COR-L47 (cell line): ENCODE measurements around the gene TRABD.

Experiments
- DNase-seq: peaks from one replicate; lab custom pipeline; 2025; lab: John Stamatoyannopoulos, UW

Gene TRABD

DNA sequence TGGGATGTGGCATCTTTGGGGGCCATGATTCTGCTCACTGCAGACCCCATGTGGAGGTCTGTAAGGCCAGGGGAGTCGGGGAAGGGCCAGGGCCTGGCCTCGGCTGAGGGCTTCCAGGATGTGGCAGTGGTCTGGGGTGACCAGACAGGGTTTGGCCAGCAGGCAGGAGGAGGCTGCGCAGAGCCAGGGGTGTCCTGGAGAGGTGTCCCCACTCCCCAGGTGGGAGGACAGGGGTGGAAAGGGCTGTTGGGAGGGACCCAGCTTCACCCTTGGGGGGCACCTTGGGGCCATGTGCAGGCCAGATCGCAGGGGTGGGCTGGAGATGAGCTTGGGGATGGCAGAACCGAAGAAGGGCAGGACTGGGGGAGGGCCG is 11.7 kb upstream of the TRABD start:
- no peak for DNase-seq

DNA sequence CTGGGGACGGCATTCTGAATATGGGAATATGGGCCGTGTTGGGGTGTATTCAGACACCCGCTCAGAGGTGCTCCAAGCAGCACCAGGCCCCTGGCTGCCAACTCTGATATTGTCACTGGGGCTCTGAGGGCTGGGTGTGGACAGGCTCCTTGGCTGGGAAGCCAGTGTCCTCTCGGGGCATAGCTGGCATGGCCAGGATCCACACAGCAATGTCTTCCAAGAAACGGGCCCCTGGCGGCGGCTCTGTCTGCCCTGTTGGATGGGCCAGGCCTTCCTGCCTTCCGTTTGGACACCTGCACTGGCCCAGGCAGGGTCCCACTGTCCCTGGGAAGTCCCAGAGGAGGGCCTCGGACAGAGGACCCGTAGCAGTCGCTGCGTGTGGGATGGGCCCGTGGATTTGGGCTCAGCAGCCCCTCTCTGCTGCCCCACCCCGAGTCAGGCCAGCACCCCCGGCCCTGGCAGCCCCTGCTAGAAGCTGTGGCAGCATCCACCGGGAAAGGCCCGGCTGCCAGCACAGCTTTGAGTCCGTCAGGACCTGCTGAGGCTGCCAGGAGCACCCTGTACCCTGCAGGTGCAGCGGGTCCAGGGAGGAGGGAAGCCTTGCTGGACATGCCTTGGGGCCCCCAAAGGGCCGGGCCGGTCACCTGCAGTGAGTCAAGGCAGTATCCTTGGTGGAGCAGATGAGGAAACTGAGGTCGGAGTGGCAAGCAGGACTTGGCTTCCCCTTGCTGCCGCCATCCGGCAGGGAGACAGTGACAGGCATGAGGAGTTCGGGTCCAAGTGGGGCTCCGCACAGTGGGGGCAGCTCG is 11.1 kb upstream of the TRABD start:
- DNase-seq = no peak

DNA sequence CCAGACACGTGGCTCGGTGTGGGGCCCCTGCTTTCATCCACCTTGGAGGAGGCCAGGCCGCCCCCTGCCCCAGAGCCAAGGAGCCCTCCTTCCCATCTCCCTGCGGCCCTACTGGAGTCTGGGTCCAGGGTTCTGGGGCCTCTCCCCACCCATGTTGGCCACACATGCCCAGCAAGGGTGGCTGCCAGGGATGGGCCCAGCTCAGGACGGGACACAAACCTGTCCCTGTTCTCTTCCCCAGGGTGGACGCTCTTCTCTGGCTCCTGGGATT is 10.6 kb upstream of the TRABD start:
- DNase-seq = no peak

DNA sequence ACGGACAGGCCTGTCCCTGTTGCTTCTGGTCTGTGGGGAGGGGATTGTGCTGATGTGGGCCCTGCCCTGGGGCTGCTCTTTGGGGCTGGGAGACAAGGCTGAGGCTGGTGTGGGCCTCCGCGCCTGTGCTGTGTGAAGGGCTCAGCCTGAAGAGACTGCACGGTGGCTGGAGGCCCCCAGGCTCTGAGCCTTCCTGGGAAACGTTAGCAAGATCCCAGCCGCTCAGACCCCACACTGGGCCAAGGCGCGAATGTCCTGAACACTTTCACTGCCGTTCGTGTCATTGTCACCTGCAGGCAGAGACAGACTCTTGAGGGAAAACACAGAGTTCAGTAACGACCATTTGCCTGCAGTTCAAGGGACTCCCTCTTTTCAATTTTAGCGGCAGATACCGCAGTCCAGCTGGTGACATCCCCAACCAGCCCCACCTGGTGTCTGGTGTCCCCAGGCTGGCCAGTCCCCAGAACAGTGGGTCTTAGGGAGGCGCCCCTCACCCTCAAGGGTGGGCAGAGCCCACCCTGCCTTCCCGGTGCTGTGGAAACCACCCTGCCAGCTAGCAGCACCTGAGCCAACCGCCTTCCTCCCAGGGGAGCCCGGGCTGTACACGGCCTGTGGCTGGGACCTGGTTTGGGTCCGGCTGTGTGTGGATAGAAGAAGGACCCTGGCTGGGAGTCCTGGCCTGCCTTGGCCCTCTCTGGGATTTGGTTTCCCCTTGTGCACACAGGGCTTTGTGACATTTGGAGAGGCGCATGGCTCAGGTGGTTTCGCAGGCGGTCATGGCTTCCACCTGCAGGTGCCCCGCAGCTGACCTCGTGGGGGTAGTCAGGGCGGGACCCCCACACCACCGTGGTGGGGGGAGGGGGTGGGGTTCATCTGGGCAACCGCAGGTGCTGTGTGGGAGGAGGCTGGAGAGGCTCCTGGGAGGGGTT is 9.5 kb upstream of the TRABD start:
- no peak for DNase-seq

DNA sequence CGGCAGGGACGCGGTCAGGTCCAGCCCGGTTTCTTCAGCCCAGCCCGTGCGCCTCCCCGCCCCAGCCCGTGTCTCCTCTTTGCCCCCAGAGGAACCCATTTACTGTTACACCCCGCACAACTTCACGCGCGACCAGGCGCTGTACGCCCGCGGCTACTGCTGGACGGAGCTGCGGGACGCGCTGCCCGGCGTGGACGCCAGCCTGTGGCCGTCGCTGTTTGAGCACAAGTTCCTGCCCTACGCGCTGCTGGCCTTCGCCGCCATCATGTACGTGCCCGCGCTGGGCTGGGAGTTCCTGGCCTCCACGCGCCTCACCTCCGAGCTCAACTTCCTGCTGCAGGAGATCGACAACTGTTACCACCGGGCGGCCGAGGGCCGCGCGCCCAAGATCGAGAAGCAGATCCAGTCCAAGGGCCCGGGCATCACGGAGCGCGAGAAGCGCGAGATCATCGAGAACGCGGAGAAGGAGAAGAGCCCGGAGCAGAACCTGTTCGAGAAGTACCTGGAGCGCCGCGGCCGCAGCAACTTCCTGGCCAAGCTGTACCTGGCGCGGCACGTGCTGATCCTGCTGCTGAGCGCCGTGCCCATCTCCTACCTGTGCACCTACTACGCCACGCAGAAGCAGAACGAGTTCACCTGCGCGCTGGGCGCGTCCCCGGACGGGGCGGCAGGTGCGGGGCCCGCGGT is 8.7 kb upstream of the TRABD start:
- no peak for DNase-seq

DNA sequence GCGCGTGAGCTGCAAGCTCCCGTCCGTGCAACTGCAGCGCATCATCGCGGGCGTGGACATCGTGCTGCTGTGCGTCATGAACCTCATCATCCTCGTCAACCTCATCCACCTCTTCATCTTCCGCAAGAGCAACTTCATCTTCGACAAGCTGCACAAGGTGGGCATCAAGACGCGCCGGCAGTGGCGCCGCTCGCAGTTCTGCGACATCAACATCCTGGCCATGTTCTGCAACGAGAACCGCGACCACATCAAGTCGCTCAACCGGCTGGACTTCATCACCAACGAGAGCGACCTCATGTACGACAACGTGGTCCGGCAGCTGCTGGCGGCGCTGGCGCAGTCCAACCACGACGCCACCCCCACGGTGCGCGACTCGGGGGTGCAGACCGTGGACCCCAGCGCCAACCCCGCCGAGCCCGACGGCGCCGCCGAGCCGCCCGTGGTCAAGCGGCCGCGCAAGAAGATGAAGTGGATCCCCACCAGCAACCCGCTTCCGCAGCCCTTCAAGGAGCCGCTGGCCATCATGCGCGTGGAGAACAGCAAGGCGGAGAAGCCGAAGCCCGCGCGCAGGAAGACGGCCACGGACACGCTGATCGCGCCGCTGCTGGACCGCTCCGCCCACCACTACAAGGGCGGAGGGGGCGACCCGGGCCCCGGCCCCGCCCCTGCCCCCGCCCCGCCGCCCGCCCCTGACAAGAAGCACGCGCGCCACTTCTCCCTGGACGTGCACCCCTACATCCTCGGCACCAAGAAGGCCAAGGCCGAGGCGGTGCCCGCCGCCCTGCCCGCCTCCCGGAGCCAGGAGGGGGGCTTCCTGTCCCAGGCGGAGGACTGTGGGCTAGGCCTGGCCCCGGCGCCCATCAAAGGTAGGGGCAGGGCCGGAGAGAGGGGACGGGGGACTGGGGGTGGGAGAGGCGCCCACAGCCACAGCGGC is 7.9 kb upstream of the TRABD start:
- DNase-seq = no peak

DNA sequence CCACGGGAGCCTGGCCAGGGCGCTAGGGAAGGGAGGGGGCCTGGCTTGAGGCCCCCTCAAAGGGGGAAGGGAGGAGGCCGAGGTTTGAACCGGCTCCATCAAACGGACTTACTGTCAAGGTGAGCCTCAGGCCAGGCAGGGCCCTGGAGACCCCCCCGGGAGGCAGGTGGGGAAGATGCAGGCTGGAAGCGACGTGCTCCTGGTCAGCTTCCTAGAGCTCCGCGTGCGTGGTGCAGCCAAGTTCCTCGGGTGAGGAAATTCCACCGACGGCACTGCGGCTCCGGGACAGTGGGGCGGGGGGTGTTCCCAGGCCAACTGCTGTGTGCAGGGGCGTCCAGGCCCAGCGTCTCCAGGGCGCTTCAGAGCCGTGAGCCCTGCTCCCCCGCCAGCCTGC is 7.2 kb upstream of the TRABD start:
- DNase-seq = no peak

DNA sequence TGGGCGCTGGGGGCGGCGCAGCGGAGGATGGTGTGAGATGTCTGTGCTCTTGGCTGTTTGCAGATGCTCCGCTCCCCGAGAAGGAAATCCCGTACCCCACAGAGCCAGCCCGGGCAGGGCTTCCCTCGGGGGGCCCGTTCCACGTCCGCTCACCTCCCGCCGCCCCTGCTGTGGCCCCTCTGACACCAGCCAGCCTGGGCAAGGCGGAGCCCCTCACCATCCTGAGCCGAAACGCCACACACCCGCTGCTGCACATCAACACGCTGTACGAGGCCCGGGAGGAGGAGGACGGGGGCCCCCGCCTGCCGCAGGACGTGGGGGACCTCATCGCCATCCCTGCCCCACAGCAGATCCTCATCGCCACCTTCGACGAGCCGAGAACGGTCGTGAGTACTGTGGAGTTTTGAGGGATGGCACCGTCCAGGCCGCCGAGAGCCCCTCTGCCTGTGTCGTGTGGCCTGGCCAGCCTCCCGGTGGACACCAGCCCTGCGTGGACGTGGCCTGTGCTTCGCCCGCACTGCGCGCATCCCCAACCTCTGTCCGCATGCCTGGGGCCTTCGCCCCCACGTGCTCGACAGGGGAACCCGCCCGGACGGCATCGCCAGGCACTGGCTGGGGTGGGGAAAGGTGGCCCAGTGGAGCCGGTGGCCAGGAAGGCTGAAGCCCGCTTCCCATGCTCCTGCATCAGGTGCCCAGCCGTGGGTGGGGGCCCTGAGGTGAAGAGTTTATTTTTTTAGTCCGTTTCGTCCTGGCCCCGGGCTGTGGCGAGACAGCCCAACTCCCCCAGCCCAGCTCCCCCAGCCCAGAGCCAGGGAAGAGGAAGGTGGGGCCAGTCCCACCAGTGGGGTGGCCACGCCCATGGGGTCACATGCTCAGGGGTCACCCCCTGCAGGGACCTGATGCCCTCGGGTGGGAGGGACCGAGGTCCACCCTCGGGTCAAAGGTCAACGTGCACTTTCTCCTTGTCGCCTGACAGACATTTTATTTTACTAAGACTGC is 6.5 kb upstream of the TRABD start:
- DNase-seq = no peak

DNA sequence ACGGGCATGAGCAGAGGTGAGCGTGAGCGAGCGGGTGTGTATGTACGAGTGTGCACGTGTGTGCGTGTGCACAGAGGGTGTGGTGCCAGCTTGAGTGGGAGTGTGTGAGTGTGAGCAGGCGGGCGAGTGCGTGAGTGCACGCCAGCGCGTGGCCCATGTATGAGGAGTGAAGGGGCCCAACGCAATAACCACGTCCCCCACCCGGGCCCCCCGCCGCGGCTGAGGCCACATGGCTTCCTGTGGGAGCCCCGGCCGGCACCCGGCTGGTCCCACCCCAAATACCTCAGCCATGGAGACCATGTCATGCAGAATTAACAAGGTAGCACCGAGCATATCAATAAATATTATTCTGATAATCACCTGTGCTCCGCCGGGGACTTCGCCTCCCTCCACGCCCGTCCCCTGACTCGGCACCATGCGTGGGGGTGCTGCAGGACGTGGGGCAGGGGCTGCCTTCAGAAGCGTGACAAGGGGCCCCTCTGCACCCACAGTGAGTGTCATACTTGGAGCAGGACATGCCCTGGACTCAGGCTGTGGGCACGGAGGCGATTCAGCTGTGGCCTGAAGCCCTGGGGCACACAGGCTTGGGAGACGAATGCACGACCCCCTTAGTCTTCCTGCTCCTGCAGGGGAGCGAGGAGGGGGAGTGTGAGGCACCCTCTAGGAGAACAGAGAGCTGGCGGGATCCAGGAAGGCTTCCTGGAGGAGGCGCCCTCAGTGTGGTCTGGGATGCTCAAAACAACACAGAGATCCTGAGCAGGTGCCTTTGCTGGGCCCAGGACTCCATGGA is 5.6 kb upstream of the TRABD start:
- DNase-seq = no peak

DNA sequence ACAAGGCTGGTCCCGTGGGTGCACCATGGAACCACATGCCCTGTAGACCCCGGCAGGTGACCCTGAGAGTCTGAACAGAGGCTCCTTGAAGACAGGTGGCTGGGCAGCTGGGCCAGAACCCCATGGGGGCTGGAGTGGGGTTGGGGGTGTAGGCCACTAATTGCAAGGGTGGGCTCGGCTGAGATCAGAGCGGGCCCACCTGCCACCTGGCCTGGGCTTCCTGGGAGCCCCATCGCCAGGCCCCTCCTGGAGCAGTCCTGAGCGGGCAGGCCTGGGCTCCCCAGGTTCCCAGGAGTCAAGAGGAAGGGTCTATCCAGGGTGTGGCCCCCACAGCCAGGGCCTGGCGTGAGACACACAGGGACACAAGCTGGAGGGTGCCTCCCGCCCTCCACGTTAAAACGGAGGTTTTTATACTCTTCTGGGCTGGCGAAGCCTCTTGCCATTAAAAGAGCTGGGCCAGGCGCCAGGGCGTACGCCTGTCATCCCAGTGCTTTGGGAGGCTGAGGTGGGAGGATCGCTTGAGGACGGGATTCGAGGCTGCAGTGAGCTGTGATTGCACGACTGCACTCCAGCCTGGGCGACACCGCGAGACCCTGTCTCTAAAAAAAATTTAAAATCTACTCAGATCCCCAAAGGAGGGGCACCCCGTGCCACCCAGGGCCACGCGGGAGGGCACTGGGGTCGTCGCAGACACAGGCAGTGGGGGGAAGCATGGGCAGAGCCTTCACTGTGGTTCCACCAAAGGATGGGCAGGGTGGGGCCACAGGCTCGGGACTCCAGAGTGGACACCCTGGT is 4.8 kb upstream of the TRABD start:
- no peak for DNase-seq

DNA sequence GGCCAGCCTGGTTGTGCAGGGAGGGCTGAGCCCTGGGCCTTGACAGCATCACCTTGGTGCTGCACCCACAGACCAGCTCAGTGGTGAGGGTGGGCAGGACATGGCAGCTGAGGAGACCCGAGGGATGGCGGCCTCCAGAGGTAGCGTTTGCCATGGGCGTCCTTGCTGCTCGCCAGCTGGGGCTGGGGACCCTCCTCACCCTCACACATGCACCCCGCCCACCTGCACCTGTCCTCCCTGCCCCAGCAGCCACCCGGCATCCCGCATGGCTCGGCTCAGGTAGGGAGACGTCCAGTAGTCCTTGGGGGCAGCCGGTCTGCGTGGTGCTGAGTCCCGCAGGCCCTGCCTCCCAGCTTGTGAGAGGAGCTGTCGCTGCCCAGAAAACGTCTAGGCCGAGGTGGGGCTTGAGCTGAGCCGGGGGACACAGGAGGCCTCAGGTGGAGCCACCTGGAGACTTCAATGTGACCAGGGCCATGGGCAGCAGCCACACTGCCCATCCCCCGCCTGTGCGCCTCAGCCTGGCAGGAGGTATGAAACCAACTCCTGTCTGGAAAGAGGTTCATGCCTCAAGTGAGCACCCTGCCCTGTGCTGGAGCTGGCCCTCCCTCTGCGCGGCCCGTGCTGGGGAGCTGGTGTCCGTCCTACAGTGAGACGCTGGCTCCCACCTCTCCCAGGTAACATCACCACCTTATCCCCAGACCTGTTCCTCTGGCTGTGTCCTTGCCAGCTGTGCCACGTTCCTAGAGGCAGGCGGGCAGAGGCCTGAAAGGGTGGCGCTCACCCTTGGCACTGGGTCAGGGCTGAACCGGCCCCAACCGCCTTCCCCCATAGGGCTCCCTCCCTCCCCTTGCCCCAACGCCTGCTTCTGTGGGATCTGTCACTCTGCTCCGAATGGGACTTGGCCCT is 3.3 kb upstream of the TRABD start:
- DNase-seq = no peak

DNA sequence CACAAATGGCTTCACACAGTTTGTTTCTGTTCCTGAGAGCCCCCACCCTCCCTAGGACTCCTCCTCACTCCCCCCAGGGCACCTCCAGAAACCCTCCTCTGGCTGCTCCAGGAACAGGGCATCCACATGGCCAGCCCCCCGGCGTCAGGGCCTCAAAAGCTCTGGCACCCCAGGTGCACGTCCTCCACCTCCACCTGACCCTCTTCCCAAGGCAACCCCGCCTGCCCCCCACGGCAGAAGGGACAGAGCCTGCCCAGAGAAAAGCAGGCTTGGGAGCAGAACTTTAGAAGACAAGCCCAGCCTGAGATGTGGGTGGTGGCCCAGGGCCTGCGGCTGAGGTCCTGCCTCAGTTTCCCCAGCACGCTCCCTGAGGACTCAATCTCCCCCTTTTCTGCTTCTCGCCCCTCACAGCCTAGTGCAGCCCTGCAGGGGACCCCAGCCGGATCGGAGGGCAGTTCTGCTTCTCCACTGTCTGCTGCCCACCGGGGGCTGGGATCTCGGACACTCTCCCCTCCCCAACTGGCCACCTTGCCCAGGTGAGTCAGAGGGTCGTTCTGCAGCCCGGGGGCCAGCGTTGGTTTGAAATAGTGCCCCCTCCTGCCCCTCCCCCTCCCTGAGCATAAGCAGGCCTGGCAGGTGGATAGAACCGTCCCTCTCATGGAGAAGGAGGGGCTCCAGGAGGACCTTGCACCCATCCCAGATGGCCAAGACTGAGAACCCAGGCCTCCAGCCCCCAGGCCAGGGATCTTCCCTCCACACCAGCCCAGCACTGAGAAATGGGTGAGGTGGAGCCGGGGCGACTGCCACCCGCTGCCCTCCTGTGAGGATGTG is 2.4 kb upstream of the TRABD start:
- DNase-seq = no peak

DNA sequence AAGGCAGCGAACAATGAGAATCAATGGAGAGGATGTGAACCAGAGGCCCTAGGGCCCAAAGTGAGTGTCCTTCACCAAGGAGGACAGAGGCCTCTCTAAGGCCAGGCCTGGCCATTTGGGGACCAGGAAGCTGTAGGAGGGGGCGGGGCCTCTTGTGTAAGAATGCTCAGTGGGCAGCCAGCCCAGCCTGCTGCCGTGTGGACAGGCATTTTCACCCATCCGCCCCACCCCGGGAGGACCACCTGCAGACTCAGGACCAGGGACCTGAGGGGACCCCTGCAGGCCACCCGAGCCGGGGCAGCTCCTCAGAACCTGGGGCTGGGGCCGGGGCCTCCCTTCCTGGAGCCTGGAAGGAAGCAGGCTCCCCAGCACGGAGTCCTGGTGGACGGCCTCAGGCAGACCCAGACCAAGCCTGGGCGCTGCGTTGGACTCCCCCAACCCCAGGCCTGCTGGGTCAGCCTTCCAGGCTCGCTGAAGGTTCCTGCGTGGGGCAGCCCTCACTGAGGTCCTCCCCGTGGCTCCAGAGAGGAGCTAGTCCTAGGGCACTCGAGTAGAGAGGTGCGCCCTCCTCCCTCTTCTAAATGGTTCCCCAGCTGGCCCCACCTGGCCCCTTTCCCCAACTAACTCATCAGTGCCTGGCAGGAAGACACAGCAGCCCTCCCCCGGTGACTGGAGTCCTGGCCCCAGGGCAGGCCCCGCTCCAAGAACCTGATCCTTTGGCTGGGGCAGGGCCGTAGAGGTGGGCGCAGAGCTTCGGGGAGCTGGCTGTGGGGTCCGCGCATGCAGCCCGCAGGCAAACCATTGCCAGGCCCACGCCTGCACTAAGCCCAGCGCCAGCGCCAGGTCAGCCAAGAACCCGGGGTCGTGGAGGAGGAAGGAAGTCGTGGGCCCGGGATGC is 1.5 kb upstream of the TRABD start:
- DNase-seq = no peak

DNA sequence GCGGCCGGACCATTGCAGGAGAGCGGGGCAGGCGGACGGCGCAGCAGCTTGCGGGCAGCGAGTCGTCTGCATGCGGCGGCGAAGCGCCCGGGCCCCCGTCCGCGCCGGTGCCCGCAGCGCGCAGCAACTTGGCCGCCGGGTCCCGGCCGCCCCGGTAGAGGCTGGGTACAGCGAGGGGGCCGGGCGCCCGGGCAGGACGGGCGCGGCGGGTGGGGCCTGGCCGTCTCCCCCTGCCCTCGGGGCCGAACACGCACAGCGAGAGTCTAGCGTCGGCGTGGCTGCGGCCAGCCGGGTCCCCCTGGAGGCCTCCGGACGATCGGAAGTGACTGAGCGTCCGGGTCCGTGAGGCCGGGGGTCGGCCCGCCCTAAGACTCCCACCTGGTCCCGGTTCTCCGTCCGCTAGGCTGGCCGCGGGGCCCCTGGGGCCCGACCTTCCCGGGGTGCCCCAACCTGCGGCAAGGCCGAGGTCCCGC is 775 bp upstream of the TRABD start:
- DNase-seq = no peak

DNA sequence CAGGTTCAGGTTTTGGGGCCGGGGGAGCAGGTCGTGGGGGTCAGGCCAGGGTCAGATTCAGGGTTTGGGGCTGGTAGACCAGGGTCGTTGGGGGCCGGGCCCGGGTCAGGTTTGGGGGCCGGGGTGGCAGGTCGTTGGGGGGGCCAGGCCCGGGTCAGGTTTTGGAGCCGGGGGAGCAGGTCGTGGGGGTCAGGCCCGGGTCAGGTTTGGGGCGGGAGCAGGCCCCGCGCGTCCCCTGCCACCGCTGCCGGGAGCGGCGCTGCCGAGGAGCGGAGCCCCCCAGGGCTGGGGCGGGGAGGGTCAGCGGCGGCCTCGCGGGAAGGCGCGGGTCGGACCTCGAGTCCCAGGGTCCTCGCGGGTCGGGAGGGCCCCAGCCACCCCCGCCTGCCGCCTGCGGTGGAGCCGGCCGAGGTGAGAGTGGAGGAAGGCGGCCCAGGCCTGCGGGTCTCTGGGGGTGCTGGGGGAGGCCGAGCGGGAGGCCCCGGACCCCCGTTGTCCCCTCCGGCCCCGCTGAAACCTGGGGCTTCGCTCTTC is 535 bp downstream of the TRABD start:
- no peak for DNase-seq
